Measurements from ENCODE around the gene DPF1.

GRCh38 chr19:38213469-38213868 is 10.6 kb downstream of the DPF1 start:
- TF ChIP-seq POLR2AphosphoS5 (IDR thresholded peaks at IDR 0.05) (no peak), POLR2A (IDR thresholded peaks at IDR 0.05) (no peak)
- TF ChIP-seq, protein P1, sequence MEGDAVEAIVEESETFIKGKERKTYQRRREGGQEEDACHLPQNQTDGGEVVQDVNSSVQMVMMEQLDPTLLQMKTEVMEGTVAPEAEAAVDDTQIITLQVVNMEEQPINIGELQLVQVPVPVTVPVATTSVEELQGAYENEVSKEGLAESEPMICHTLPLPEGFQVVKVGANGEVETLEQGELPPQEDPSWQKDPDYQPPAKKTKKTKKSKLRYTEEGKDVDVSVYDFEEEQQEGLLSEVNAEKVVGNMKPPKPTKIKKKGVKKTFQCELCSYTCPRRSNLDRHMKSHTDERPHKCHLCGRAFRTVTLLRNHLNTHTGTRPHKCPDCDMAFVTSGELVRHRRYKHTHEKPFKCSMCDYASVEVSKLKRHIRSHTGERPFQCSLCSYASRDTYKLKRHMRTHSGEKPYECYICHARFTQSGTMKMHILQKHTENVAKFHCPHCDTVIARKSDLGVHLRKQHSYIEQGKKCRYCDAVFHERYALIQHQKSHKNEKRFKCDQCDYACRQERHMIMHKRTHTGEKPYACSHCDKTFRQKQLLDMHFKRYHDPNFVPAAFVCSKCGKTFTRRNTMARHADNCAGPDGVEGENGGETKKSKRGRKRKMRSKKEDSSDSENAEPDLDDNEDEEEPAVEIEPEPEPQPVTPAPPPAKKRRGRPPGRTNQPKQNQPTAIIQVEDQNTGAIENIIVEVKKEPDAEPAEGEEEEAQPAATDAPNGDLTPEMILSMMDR (IDR thresholded peaks at IDR 0.05), result no peak
